HG03354 (cell line): Measurements from ENCODE around the gene ERLEC1.

ENCODE experiments used
- ATAC-seq: cut with Tn5 transposase; IDR thresholded peaks from one replicate; pipeline ENCODE4 v1.9.1; 2021; ENCODE audit warnings: mild to moderate bottlenecking; ENCODE audit not compliant: unreplicated experiment, poor library complexity, severe bottlenecking

The ERLEC1 gene

DNA sequence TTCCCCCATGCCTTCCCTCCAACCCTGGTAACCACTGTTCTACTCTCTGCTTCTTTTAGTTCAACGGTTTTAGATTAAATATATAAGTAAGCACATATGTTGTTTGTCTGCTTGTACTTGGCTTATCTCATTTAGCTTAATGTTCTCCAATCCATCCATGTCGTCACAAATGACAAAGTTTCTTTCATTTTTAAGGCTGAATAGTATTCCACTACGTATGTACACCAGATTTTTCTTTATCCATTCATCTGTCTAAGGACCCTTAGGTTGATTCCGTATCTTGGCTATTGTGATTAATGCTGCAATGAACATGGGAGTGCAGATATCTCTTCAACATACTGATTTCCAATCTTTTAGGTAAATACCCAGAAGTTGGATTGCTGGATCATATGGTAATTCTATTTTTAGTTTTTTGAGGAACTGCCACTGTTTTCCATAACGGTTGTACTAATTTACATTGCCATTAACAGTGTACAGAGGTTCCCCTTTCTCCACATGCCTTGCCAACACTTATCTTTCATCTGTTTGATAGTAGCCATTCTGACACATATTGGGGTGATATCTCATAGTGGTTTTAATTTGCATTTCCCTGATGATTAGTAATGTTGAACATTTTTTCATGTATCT lies 8.2 kb upstream of the ERLEC1 start:
- ATAC-seq, result no peak

DNA sequence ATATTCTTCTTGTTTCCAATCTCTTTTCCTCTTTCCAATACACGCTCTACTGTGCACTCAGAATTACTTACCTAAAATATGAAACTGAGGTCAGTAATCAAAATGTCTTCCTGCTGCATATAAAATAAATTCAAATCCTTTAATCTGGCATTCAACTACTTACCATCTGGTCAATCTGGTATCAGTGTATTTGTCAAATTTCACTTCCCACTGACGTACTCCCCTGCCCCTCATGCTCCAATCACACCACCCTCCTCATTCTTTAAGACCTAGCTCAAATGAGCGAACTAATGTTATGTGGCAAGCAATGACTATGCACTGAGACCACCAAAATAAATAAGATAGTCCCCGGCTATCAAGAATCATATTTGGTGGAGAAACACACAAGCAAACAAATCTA lies 6.8 kb upstream of the ERLEC1 start:
- no peak for ATAC-seq

DNA sequence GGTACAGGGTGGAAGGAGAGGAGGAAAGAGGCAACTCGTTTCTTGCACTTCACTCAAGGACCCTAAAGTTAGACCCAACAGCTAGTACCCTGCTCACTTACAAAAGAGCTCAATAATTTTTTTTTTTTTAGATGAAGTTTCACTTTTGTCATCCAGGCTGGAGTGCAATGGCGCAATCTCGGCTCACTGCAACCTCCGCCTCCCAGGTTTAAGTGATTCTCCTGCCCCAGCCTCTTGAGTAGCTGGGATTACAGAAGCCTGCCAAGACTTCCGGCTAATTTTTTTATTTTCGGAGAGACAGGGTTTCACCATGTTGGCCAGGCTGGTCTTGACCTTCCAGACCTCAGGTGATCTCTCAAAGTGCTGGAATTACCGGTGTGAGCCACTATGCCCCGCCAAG lies 4.2 kb upstream of the ERLEC1 start:
- ATAC-seq, result no peak

DNA sequence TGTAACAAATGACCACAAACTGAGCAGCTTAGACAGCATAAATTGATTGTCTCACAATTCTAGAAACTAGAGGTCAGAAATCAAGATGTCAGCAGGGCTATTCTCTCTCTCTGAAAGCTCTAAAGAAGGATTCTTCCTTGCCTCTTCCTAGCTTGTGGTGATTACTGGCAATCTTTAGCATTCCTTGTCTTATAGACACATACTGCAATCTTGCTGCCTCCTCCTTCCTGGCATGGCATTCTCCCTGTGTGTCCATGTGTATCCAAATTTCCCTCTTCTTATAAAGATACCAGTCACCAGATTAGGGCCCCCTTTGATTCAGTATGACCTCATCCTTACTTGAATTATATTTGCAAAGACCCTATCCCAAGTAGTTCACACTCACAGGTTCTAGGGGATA lies 2.4 kb upstream of the ERLEC1 start:
- no peak for ATAC-seq

- ATAC-seq, result no peak
Measured at GRCh38 chr2:53785366-53785765, 1.5 kb upstream of the ERLEC1 start.

- ATAC-seq, result peak; percentile 25
Measured at GRCh38 chr2:53786352-53786704, 516 bp upstream of the ERLEC1 start.

GRCh38 chr2:53787614-53788289 lies 908 bp downstream of the ERLEC1 start:
- ATAC-seq, result no peak

GRCh38 chr2:53793261-53793660 lies 6.4 kb downstream of the ERLEC1 start:
- no peak for ATAC-seq

GRCh38 chr2:53793821-53794220 lies 7.0 kb downstream of the ERLEC1 start:
- no peak for ATAC-seq

DNA sequence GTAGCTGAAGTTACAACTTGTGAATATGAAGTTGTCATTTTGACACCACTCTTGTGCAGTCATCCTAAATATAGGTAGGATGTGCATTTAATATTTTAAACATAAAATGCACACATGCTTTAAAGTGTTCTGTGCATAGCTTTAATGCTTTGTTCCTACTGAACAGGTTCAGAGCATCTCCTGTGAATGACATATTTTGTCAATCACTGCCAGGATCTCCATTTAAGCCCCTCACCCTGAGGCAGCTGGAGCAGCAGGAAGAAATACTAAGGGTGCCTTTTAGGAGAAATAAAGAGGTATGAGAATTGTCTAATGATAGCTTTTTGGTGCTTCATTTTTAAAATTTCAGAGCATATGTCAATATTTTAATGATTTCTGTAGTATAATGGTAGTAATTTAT lies 14.7 kb downstream of the ERLEC1 start:
- no peak for ATAC-seq

DNA sequence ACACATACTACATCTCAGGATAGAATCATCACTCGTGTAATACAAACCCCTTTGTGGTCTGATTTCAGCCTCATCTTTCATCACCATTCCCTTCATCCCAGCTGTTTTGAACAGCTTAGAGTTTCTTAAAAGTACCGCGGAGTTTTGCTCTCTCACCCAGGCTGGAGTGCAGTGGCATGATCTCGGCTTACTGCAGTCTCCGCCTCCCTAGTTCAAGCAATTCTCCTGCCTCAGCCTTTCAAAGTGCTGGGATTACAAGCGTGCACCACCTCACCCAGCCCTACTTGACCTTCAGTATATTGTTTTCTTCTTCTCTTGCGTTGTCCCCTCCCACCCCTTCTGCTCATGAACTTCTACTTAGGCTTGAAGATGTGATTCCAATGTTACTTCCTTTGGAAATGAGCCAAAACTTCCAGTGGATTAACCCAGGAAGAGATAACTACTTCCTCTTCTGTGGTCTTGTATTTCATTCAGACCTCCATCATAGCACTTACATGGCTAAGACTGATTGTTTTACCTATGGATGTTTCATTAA lies 15.8 kb downstream of the ERLEC1 start:
- ATAC-seq, result no peak

DNA sequence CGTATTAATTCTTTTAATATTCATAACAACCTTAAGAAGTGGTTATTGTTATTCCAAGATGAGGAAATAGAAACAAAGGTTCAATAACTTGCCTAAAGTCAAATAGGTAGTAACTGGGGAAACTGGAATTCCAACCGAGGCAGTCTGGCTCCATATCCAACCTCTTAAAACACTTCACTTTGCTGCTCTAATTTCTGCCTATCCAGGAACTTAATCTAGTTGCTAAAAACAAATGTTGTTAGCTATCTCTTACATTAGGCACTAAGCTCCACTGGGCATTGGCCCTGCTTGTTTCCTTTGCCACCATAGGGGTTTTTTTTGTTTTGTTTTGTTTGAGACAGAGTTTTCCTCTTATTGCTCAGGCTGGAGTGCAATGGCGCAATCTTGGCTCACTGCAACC lies 24.8 kb downstream of the ERLEC1 start:
- ATAC-seq, result no peak

DNA sequence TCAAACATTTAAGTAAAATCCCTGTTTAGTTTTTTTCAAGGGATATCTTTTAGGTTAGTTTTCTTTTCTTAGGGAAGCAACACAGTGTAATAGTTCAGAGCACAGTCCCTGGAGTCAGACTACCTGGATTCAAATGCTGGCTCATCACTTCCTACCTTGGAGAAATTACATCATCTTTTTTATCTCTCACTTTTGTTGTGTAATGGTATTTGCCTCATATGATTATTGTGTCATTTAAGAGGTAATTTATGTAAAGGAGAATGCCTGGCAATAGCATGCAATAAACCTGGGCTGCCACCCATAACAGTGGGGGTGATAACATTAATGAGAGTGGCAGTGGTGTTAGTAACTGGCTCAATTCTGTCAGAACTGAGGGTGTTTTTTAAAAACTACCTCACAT lies 26.3 kb downstream of the ERLEC1 start:
- ATAC-seq, result no peak

GRCh38 chr2:53818854-53819435 lies 32.1 kb downstream of the ERLEC1 start:
- ATAC-seq, result no peak

DNA sequence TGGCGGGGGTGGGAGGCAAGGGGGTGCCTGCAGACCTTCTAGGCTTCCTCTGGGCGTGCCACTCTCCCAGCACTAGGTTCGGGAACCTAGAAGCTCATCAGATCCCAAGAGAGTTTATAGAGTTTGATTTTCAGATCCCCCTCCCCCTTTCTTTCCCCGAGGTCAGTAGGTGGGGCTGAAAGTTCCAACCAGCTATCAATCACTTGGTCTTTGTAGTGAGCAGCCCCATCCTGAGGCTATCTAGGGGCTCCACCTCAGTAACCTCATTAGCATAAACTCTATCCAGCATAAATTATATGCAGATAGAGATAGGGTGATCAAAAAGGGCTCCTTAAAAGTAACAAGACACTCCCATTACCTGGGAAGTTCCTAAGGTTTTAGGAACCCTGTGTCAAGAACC lies 32.8 kb downstream of the ERLEC1 start:
- no peak for ATAC-seq

DNA sequence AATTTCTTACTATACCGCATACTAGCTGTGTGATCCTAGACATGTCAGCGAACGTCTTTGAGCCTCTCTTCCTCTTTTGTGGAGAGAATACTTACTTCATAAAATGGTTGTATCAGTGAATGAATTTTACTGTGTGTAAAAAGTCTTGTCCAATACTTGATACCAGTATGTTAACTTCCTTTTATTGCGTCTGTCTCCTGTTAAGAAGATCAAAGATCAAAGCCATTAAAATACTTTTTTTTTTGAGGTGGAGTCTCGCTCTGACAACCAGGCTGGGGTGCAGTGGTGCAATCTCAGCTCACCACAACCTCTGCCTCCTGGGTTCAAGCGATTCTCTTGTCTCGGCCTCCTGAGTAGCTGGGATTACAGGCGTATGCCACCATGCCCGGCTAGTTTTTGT lies 33.2 kb downstream of the ERLEC1 start:
- no peak for ATAC-seq

DNA sequence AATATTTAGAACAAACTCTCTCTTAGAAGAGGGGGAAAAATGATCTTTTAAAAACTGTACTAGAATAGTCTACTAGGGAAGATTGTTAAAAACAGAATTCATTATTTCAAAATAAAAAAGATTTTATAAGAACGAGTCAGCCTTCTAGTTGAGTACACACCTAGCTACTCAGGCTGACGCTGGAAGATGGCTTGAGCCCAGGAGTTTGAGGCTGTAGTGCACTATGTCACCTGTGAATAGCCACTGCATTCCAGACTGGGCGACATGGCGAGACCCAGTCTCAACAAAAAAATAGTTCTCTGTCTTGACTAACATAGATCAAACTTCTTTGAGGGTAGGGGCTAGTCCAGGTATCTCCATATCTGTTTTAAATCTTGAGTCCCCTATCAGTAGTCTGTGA lies 33.9 kb downstream of the ERLEC1 start:
- ATAC-seq, result no peak

DNA sequence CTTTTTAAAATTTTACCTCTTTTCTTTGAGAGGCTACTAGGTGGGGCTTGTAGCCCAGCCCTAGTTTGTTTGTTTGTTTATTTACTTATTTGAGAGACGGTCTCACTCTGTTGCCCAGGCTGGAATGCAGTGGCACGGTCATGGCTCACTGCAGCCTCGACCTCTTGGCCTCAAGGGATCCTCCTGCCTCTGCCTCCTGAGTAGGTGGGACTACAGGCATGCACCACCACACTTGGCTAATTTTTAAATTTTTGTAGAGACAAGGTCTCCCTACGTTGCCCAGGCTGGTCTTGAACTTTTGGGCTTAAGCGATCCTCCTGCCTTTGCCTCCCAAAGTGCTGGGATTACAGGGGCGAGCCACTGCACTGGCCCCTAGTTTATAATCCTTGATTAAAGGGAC lies 35.0 kb downstream of the ERLEC1 start:
- no peak for ATAC-seq

GRCh38 chr2:53823639-53824038 lies 36.8 kb downstream of the ERLEC1 start:
- peak; percentile 49 for ATAC-seq

GRCh38 chr2:53826030-53826410 lies 39.2 kb downstream of the ERLEC1 start:
- ATAC-seq, result no peak
